Measurements from ENCODE around the gene GMEB2.
"Not testable (repeated sequence)": the region's sequence is repeated elsewhere in the genome, so short reads cannot be mapped to it uniquely, and the experiment has no call there.

GMEB2 gene

GRCh38 chr20:63661959-63662812 is 35.3 kb upstream of the GMEB2 start:
- ChIA-PET POLR2A (interaction anchor here (1.4 kb wide), 1 partner anchor 9 kb away, joined by 3 read pairs; the partner anchor contains the start of gene STMN3), CTCF (no interaction called here)
- TF ChIP-seq FOXA1 (IDR thresholded peaks at IDR 0.05) = no peak
- TF ChIP-seq FOXK2 (IDR thresholded peaks at IDR 0.05) = no peak
- no peak for TF ChIP-seq L3MBTL2 (conservative IDR thresholded peaks at IDR 0.05)
- DNase-seq (ENCODE audit: extremely low spot score) = no peak

- CTCF ChIA-PET = no interaction called here
- DNase-seq (ENCODE audit: extremely low spot score) = no peak
- TF ChIP-seq BHLHE40 (IDR thresholded peaks at IDR 0.05; ENCODE audit: borderline replicate concordance) (no peak), SP1 (IDR thresholded peaks at IDR 0.05) (no peak), ARNT (IDR thresholded peaks at IDR 0.05) (no peak), L3MBTL2 (conservative IDR thresholded peaks at IDR 0.05) (no peak), CTBP1 (IDR thresholded peaks at IDR 0.05; ENCODE audit: borderline replicate concordance) (no peak), ELF4 (IDR thresholded peaks at IDR 0.05) (no peak), TARDBP (IDR thresholded peaks at IDR 0.05) (no peak), NFRKB (IDR thresholded peaks at IDR 0.05) (no peak), SUZ12 (IDR thresholded peaks at IDR 0.05) (no peak), LEF1 (IDR thresholded peaks at IDR 0.05; ENCODE audit: borderline replicate concordance) (no peak), FOXA1 (IDR thresholded peaks at IDR 0.05) (no peak), ZNF384 (IDR thresholded peaks at IDR 0.05) (no peak), HDGF (IDR thresholded peaks at IDR 0.05; ENCODE audit: borderline replicate concordance) (no peak), FOXK2 (IDR thresholded peaks at IDR 0.05) (no peak)
- POLR2A ChIA-PET = interaction anchor here (1.1 to 1.4 kb wide), 2 partner anchors 8 to 126 kb away, joined by 3 read pairs; partner anchors contain the start of gene STMN3
Measured at GRCh38 chr20:63661108-63661507, 34.2 kb upstream of the GMEB2 start.

GRCh38 chr20:63660622-63661021 is 33.7 kb upstream of the GMEB2 start:
- POLR2A ChIA-PET = interaction anchor here (1.1 kb wide), 1 partner anchor 125 kb away, joined by 3 read pairs; no protein-coding TSS in a partner anchor
- no peak for DNase-seq (ENCODE audit: extremely low spot score)
- TF ChIP-seq BHLHE40 (IDR thresholded peaks at IDR 0.05; ENCODE audit: borderline replicate concordance) (no peak), ARNT (IDR thresholded peaks at IDR 0.05) (no peak), CTBP1 (IDR thresholded peaks at IDR 0.05; ENCODE audit: borderline replicate concordance) (no peak), TARDBP (IDR thresholded peaks at IDR 0.05) (no peak), FOXK2 (IDR thresholded peaks at IDR 0.05) (no peak), ELF4 (IDR thresholded peaks at IDR 0.05) (no peak), ZNF384 (IDR thresholded peaks at IDR 0.05) (no peak), HDGF (IDR thresholded peaks at IDR 0.05; ENCODE audit: borderline replicate concordance) (no peak), SP1 (IDR thresholded peaks at IDR 0.05) (no peak), FOXM1 (IDR thresholded peaks at IDR 0.05; ENCODE audit: borderline replicate concordance) (no peak), SUZ12 (IDR thresholded peaks at IDR 0.05) (no peak), FOXA1 (IDR thresholded peaks at IDR 0.05) (no peak), NFRKB (IDR thresholded peaks at IDR 0.05) (no peak), LEF1 (IDR thresholded peaks at IDR 0.05; ENCODE audit: borderline replicate concordance) (no peak), PKNOX1 (IDR thresholded peaks at IDR 0.05) (no peak), L3MBTL2 (conservative IDR thresholded peaks at IDR 0.05) (no peak)
- CTCF ChIA-PET = no interaction called here

- POLR2A ChIA-PET; CTCF ChIA-PET; DNase-seq (ENCODE audit: extremely low spot score): not testable (repeated sequence)
Measured at GRCh38 chr20:63660174-63660573, 33.3 kb upstream of the GMEB2 start.

- CTCF ChIA-PET = no interaction called here
- TF ChIP-seq NFRKB (IDR thresholded peaks at IDR 0.05) (no peak), FOXM1 (IDR thresholded peaks at IDR 0.05; ENCODE audit: borderline replicate concordance) (no peak), LEF1 (IDR thresholded peaks at IDR 0.05; ENCODE audit: borderline replicate concordance) (no peak), ELF4 (IDR thresholded peaks at IDR 0.05) (no peak), ZNF384 (IDR thresholded peaks at IDR 0.05) (no peak), HDGF (IDR thresholded peaks at IDR 0.05; ENCODE audit: borderline replicate concordance) (no peak), ARNT (IDR thresholded peaks at IDR 0.05) (no peak), BHLHE40 (IDR thresholded peaks at IDR 0.05; ENCODE audit: borderline replicate concordance) (no peak)
- no peak for DNase-seq (ENCODE audit: extremely low spot score)
- POLR2A ChIA-PET = no interaction called here
Measured at GRCh38 chr20:63659370-63659769, 32.5 kb upstream of the GMEB2 start.

- no peak for TF ChIP-seq TARDBP (IDR thresholded peaks at IDR 0.05)
- no peak for TF ChIP-seq SUZ12 (IDR thresholded peaks at IDR 0.05)
- POLR2A ChIA-PET = interaction anchor here (0.7 to 1.6 kb wide), 22 partner anchors 9 to 322 kb away, joined by 3 to 25 read pairs (median 4); partner anchors contain the start of genes ARFRP1, GMEB2, HELZ2 and PPDPF
- CTCF ChIA-PET = interaction anchor here (0.6 to 1.2 kb wide), 3 partner anchors 17 to 120 kb away, joined by 3 to 5 read pairs (median 3); no protein-coding TSS in a partner anchor
- peak; percentile 21 for DNase-seq (ENCODE audit: extremely low spot score)
Measured at GRCh38 chr20:63658749-63659187, 31.9 kb upstream of the GMEB2 start.

- ChIA-PET CTCF (interaction anchor here (0.6 to 1.2 kb wide), 4 partner anchors 16 to 120 kb away, joined by 3 to 5 read pairs (median 3); no protein-coding TSS in a partner anchor), POLR2A (interaction anchor here (0.7 to 1.6 kb wide), 24 partner anchors 9 to 323 kb away, joined by 3 to 25 read pairs (median 4); partner anchors contain the start of genes ARFRP1, GMEB2, HELZ2 and PPDPF)
- peak; percentile 95 for DNase-seq (ENCODE audit: extremely low spot score)
- TF ChIP-seq CTBP1 (IDR thresholded peaks at IDR 0.05; ENCODE audit: borderline replicate concordance) (peak; percentile 83), L3MBTL2 (conservative IDR thresholded peaks at IDR 0.05) (peak; percentile 59), TARDBP (IDR thresholded peaks at IDR 0.05) (no peak), ARNT (IDR thresholded peaks at IDR 0.05) (no peak), HDGF (IDR thresholded peaks at IDR 0.05; ENCODE audit: borderline replicate concordance) (peak; percentile 66; the same call in 1 of the 2 replicates), FOXA1 (IDR thresholded peaks at IDR 0.05) (no peak), PKNOX1 (IDR thresholded peaks at IDR 0.05) (peak; percentile 70), ELF4 (IDR thresholded peaks at IDR 0.05) (peak; percentile 86), FOXM1 (IDR thresholded peaks at IDR 0.05; ENCODE audit: borderline replicate concordance) (peak; percentile 11; the same call in 1 of the 2 replicates), LEF1 (IDR thresholded peaks at IDR 0.05; ENCODE audit: borderline replicate concordance) (peak; percentile 74; the same call in 1 of the 2 replicates)
Measured at GRCh38 chr20:63657937-63658748, 31.2 kb upstream of the GMEB2 start, which contains the start of gene RTEL1. RTEL1 (plus strand) TSS chr20:63658312; CDS start chr20:63659403, 1,091 bp downstream.
